Natural killer cell (primary cell): Measurements from ENCODE around the gene GLI3. TPM values are rescaled to one million over a fixed set of nuclear protein-coding genes. Genes with fewer than 3 reads are reported as not detected.

Experiments
- ATAC-seq, 3 donors: fragments of 150-1000 bp in 2 of 3; fragments of 200-7000 bp in 1 of 3; cut with Tn5 transposase; 1 replicate in 1 of 3; 2 replicates in 2 of 3; pipeline ENCODE4 v1.10.0; 2021; ENCODE audit warnings: mild to moderate bottlenecking in 2 of 3, moderate library complexity in 2 of 3
- DNase-seq, 2 donors: peaks; one replicate each; pipeline versions ENCODE4 v3.0.0 to v3.0.0-alpha.2; 2013 to 2021; ENCODE audit warnings: mixed read lengths in 1 of 2
- H3K27ac ChIP-seq: one replicate; pipeline ENCODE4 v1.5.1; 2013; ENCODE audit warnings: mild to moderate bottlenecking, low read length
- H3K27me3 ChIP-seq: one replicate; pipeline ENCODE4 v1.6.1; 2013; ENCODE audit warnings: low read length; ENCODE audit not compliant: control insufficient read depth, insufficient read depth
- H3K36me3 ChIP-seq: one replicate; pipeline ENCODE4 v1.6.1; 2013; ENCODE audit warnings: low read length; ENCODE audit not compliant: control insufficient read depth, insufficient read depth
- H3K4me1 ChIP-seq: one replicate; pipeline ENCODE4 v1.6.1; 2013; ENCODE audit warnings: low read length; ENCODE audit not compliant: control insufficient read depth, insufficient read depth
- H3K4me3 ChIP-seq: one replicate; pipeline ENCODE4 v1.5.1; 2013; ENCODE audit warnings: low read length
- H3K9me3 ChIP-seq: one replicate; pipeline ENCODE4 v1.6.1; 2013; ENCODE audit warnings: low read length; ENCODE audit not compliant: control insufficient read depth, insufficient read depth
- H3K27ac Mint-ChIP-seq, 2 donors: one replicate each; pipeline ENCODE4 v1.8.0; 2022; ENCODE audit warnings: mild to moderate bottlenecking in 2 of 2, mixed read lengths in 2 of 2, moderate library complexity in 1 of 2
- H3K27me3 Mint-ChIP-seq, 2 donors: one replicate each; pipeline ENCODE4 v1.8.0; 2022; ENCODE audit warnings: low read depth in 2 of 2, mixed read lengths in 2 of 2
- H3K36me3 Mint-ChIP-seq: one replicate; pipeline ENCODE4 v1.8.0; 2022; ENCODE audit warnings: mixed read lengths
- H3K4me1 Mint-ChIP-seq, 2 donors: one replicate each; pipeline ENCODE4 v1.8.0; 2022; ENCODE audit warnings: mixed read lengths in 2 of 2
- H3K4me3 Mint-ChIP-seq: one replicate; pipeline ENCODE4 v1.8.0; 2022; ENCODE audit warnings: mild to moderate bottlenecking, moderate library complexity, mixed read lengths
- H3K9me3 Mint-ChIP-seq, 2 donors: one replicate each; pipeline ENCODE4 v1.8.0; 2022; ENCODE audit warnings: mixed read lengths in 2 of 2
- CTCF ChIP-seq: fragments of 200-600 bp; IDR thresholded peaks from one replicate; pipeline ENCODE4 v1.8.0; 2022; ENCODE audit warnings: antibody characterized with exemption
- WGBS: methylation state at CpG from one replicate; pipeline ENCODE4 v1.1.7; 2013; ENCODE audit warnings: missing lambda C conversion rate; ENCODE audit not compliant: insufficient coverage; 5-methylcytosine and 5-hydroxymethylcytosine counted together
- intact Hi-C: fragments of 100-400 bp; cut with micrococcal nuclease; formaldehyde crosslinking; loops from one replicate; pipeline ENCODE4 v1.14.2; 2022
- total RNA-seq, 4 donors: library from RNA; stranded (reverse); fragments of 120-200 nt in 1 of 4; gene quantifications; one replicate each; pipeline versions ENCODE4 v1.2.3 to v1.2.4, GENCODE V29; 2013 to 2022

GLI3 gene
- total RNA-seq, 3 donors from 2014 or later (not counting 1 experiment from before 2014, with no cell fraction given) = 2.9 to 4.7 (median 3.1) TPM

- Mint-ChIP-seq H3K27me3 (no peaks in the 10 kb centered on the region), H3K27ac (no peak overlapping the region), H3K9me3 (no peaks in the 10 kb centered on the region), H3K4me1 (no peaks in the 10 kb centered on the region), H3K4me3 (no peak overlapping the region), H3K36me3 (no peaks in the 10 kb centered on the region)
- 80% methylated on average over 2 of the region's 2 CpGs for WGBS
- no peaks in the 10 kb centered on the region for H3K4me1 ChIP-seq
- DNase-seq (no peak), ATAC-seq (no peak)
- H3K27ac ChIP-seq = no peak overlapping the region
- H3K36me3 ChIP-seq = no peaks in the 10 kb centered on the region
- H3K9me3 ChIP-seq = no peaks in the 10 kb centered on the region
- no peak overlapping the region for H3K4me3 ChIP-seq
- no peak for TF ChIP-seq CTCF
- intact Hi-C loops = no loop called here
- no peaks in the 10 kb centered on the region for H3K27me3 ChIP-seq
Measured at GRCh38 chr7:42161110-42161509, 75.9 kb downstream of the GLI3 start.

GRCh38 chr7:42159130-42159529 is 77.9 kb downstream of the GLI3 start:
- Mint-ChIP-seq H3K27ac (no peak overlapping the region), H3K4me1 (no peaks in the 10 kb centered on the region), H3K27me3 (no peaks in the 10 kb centered on the region), H3K4me3 (no peak overlapping the region), H3K9me3 (no peaks in the 10 kb centered on the region), H3K36me3 (no peaks in the 10 kb centered on the region)
- 88% methylated on average over 3 of the region's 3 CpGs for WGBS
- no peaks in the 10 kb centered on the region for H3K36me3 ChIP-seq
- H3K9me3 ChIP-seq = no peaks in the 10 kb centered on the region
- H3K27ac ChIP-seq = no peak overlapping the region
- no peaks in the 10 kb centered on the region for H3K4me1 ChIP-seq
- H3K4me3 ChIP-seq = no peak overlapping the region
- intact Hi-C loops = no loop called here
- H3K27me3 ChIP-seq = no peaks in the 10 kb centered on the region
- ATAC-seq = no peak
- DNase-seq = no peak
- TF ChIP-seq CTCF = no peak

GRCh38 chr7:42156967-42157721 is 79.9 kb downstream of the GLI3 start:
- Mint-ChIP-seq H3K9me3 (no peaks in the 10 kb centered on the region), H3K27ac (no peak overlapping the region), H3K27me3 (no peaks in the 10 kb centered on the region), H3K4me1 (no peaks in the 10 kb centered on the region), H3K4me3 (no peak overlapping the region), H3K36me3 (no peaks in the 10 kb centered on the region)
- WGBS = 98% methylated on average over 3 of the region's 6 CpGs
- Histone ChIP-seq H3K9me3 (no peaks in the 10 kb centered on the region), H3K4me1 (no peaks in the 10 kb centered on the region), H3K4me3 (no peak overlapping the region), H3K36me3 (no peaks in the 10 kb centered on the region), H3K27ac (no peak overlapping the region), H3K27me3 (no peaks in the 10 kb centered on the region)
- no peak for DNase-seq
- intact Hi-C loops = no loop called here
- TF ChIP-seq CTCF = no peak
- ATAC-seq = no peak

GRCh38 chr7:42156291-42156865 is 80.6 kb downstream of the GLI3 start:
- no peaks in the 10 kb centered on the region for H3K36me3 ChIP-seq
- intact Hi-C loops = no loop called here
- Mint-ChIP-seq H3K4me1 (no peaks in the 10 kb centered on the region), H3K27me3 (no peaks in the 10 kb centered on the region), H3K9me3 (no peaks in the 10 kb centered on the region), H3K36me3 (no peaks in the 10 kb centered on the region), H3K4me3 (no peak overlapping the region), H3K27ac (no peak overlapping the region)
- WGBS = 88% methylated on average over 6 of the region's 6 CpGs
- no peak overlapping the region for H3K4me3 ChIP-seq
- H3K4me1 ChIP-seq = no peaks in the 10 kb centered on the region
- ATAC-seq (no peak), DNase-seq (no peak)
- H3K27me3 ChIP-seq = no peaks in the 10 kb centered on the region
- H3K27ac ChIP-seq = no peak overlapping the region
- TF ChIP-seq CTCF = no peak
- H3K9me3 ChIP-seq = no peaks in the 10 kb centered on the region
